Rectal smooth muscle tissue (tissue), 1 donor: ENCODE measurements around the gene CTRL.
A peak's percentile ranks its signal among the peaks of the same experiment; 100 is the strongest.
"Not testable (repeated sequence)": the region's sequence is repeated elsewhere in the genome, so short reads cannot be mapped to it uniquely, and the experiment has no call there.

Source experiments
- H3K27ac ChIP-seq: one replicate; pipeline ENCODE4 v1.7.0; 2013; ENCODE audit warnings: low read depth, low read length, inconsistent platforms
- H3K27me3 ChIP-seq: one replicate; pipeline ENCODE4 v1.7.0; 2013; ENCODE audit warnings: low read length; ENCODE audit not compliant: control insufficient read depth, insufficient read depth
- H3K36me3 ChIP-seq: one replicate; pipeline ENCODE4 v1.7.0; 2013; ENCODE audit warnings: low read length; ENCODE audit not compliant: control insufficient read depth, insufficient read depth
- H3K4me1 ChIP-seq: one replicate; pipeline ENCODE4 v1.7.0; 2013; ENCODE audit warnings: low read length; ENCODE audit not compliant: control insufficient read depth, insufficient read depth
- H3K4me3 ChIP-seq: one replicate; pipeline ENCODE4 v1.7.0; 2013; ENCODE audit warnings: low read length
- H3K9ac ChIP-seq: one replicate; pipeline ENCODE4 v1.7.0; 2013; ENCODE audit warnings: low read length

The CTRL gene

GRCh38 chr16:67931712-67932461 lies at the start of gene CTRL:
Gene CTRL, minus strand, starts transcription at chr16:67931862. Its CDS starts 10 bp downstream, at chr16:67931852.
- Histone ChIP-seq H3K27me3 (no peaks in the 10 kb centered on the region), H3K4me1 (peaks cover 9% of the 10 kb centered on the region), H3K9ac (no peak within 1 kb of the TSS), H3K36me3 (peaks cover 9% of the 10 kb centered on the region), H3K4me3 (no peak within 1 kb of the TSS), H3K27ac (no peak within 1 kb of the TSS)

GRCh38 chr16:67979955-67980678 lies 48.5 kb upstream of the CTRL start, which contains the start of gene DPEP3:
Gene DPEP3, minus strand, starts transcription at chr16:67980499. Its CDS starts 119 bp downstream, at chr16:67980380.
- no peaks in the 10 kb centered on the region for H3K27me3 ChIP-seq
- H3K4me3 ChIP-seq = no peak within 1 kb of the TSS
- no peaks in the 10 kb centered on the region for H3K36me3 ChIP-seq
- no peak within 1 kb of the TSS for H3K9ac ChIP-seq
- H3K4me1 ChIP-seq = no peaks in the 10 kb centered on the region
- no peak within 1 kb of the TSS for H3K27ac ChIP-seq

- Histone ChIP-seq H3K36me3 (no peaks in the 10 kb centered on the region), H3K27me3 (no peaks in the 10 kb centered on the region), H3K27ac (no peak overlapping the region)
These were observed 46.0 kb upstream of the CTRL start for GRCh38 chr16:67977469-67978227.

GRCh38 chr16:67977005-67977404 lies 45.3 kb upstream of the CTRL start:
- H3K4me1 ChIP-seq = no peaks in the 10 kb centered on the region
- H3K27ac ChIP-seq = no peak overlapping the region
- no peak overlapping the region for H3K4me3 ChIP-seq
- H3K36me3 ChIP-seq = no peaks in the 10 kb centered on the region
- no peaks in the 10 kb centered on the region for H3K27me3 ChIP-seq
- no peak overlapping the region for H3K9ac ChIP-seq

More at GRCh38 chr16:67977469-67978227, 46.0 kb upstream of the CTRL start:
- H3K9ac ChIP-seq = no peak overlapping the region
- no peaks in the 10 kb centered on the region for H3K4me1 ChIP-seq
- H3K4me3 ChIP-seq = no peak overlapping the region

- Histone ChIP-seq H3K36me3 (no peaks in the 10 kb centered on the region), H3K4me3 (no peak overlapping the region), H3K4me1 (no peaks in the 10 kb centered on the region), H3K27ac (no peak overlapping the region), H3K27me3 (no peaks in the 10 kb centered on the region), H3K9ac (no peak overlapping the region)
These were observed 44.5 kb upstream of the CTRL start for GRCh38 chr16:67976205-67976604.

GRCh38 chr16:67975321-67976105 lies 43.9 kb upstream of the CTRL start:
- H3K4me3 ChIP-seq = no peak overlapping the region
- H3K36me3 ChIP-seq = no peaks in the 10 kb centered on the region
- no peaks in the 10 kb centered on the region for H3K4me1 ChIP-seq
- no peak overlapping the region for H3K27ac ChIP-seq
- H3K9ac ChIP-seq = no peak overlapping the region
- no peaks in the 10 kb centered on the region for H3K27me3 ChIP-seq

- H3K27ac ChIP-seq, H3K36me3 ChIP-seq, H3K9ac ChIP-seq, H3K4me1 ChIP-seq, H3K27me3 ChIP-seq, H3K4me3 ChIP-seq: not testable (repeated sequence)
These were observed 40.6 kb upstream of the CTRL start for GRCh38 chr16:67972285-67972684.

GRCh38 chr16:67971111-67971510 lies 39.4 kb upstream of the CTRL start:
- Histone ChIP-seq H3K4me1 (peaks cover 12% of the 10 kb centered on the region), H3K27ac (no peak overlapping the region), H3K4me3 (no peak overlapping the region), H3K27me3 (peaks cover 3% of the 10 kb centered on the region), H3K9ac (no peak overlapping the region), H3K36me3 (no peaks in the 10 kb centered on the region)

GRCh38 chr16:67969254-67970039 lies 37.8 kb upstream of the CTRL start:
- peak overlapping the region; percentile 86 for H3K4me3 ChIP-seq
- no peaks in the 10 kb centered on the region for H3K36me3 ChIP-seq
- peaks cover 3% of the 10 kb centered on the region for H3K27me3 ChIP-seq
- peak overlapping the region; percentile 57 for H3K9ac ChIP-seq
- H3K27ac ChIP-seq = peak overlapping the region; percentile 98
- peaks cover 18% of the 10 kb centered on the region for H3K4me1 ChIP-seq

- Histone ChIP-seq H3K36me3 (no peaks in the 10 kb centered on the region), H3K27ac (peak within 1 kb of the TSS; percentile 98), H3K4me1 (peaks cover 21% of the 10 kb centered on the region), H3K4me3 (peak within 1 kb of the TSS; percentile 86), H3K27me3 (peaks cover 3% of the 10 kb centered on the region), H3K9ac (peak within 1 kb of the TSS; percentile 88)
These were observed 37.0 kb upstream of the CTRL start, which contains the start of gene SLC12A4 for GRCh38 chr16:67968400-67969253. Gene SLC12A4, minus strand, starts transcription at chr16:67968637. Its CDS starts 84 bp downstream, at chr16:67968553.
